ENCODE results near the gene CSAD.

- TF ChIP-seq EZH2 (IDR thresholded peaks at IDR 0.05; ENCODE audit: low read length) (no peak), CTCF (optimal IDR thresholded peaks at IDR 0.05 in 1 of 3, IDR thresholded peaks at IDR 0.05 in 1 of 3, conservative IDR thresholded peaks at IDR 0.05 in 1 of 3; ENCODE audit: extremely low read depth in 1 of 3, insufficient read depth in 2 of 3, low read length in 3 of 3) (no peak)
Measured at GRCh38 chr12:53172352-53172751, 8.4 kb downstream of the CSAD start.

Data from keratinocyte (primary cell).